ENCODE results near the gene TIMM10.

- TF ChIP-seq CTCF (IDR thresholded peaks at IDR 0.05; ENCODE audit: poor library complexity, severe bottlenecking) (no peak), EZH2 (IDR thresholded peaks at IDR 0.05; ENCODE audit: borderline replicate concordance, insufficient read depth, low read length, poor library complexity, severe bottlenecking) (no peak), SMC3 (conservative IDR thresholded peaks at IDR 0.05; ENCODE audit: poor library complexity) (no peak), MXI1 (conservative IDR thresholded peaks at IDR 0.05; ENCODE audit: poor library complexity, severe bottlenecking) (no peak), POLR2AphosphoS5 (IDR thresholded peaks at IDR 0.05) (no peak), EP300 (conservative IDR thresholded peaks at IDR 0.05; ENCODE audit: poor library complexity, severe bottlenecking) (no peak), REST (IDR thresholded peaks at IDR 0.05; ENCODE audit: borderline replicate concordance) (no peak)
Measured at GRCh38 chr11:57562596-57562995, 32.0 kb upstream of the TIMM10 start.
